Endothelial cell (in vitro differentiated cells): ENCODE measurements around the gene IWS1. TPM values are rescaled to one million over a fixed set of nuclear protein-coding genes. Genes with fewer than 3 reads are reported as not detected.

ENCODE experiments used
- DNase-seq: peaks from one replicate; pipeline ENCODE4 v3.0.0; 2021; ENCODE audit warnings: low spot score
- H3K27ac Mint-ChIP-seq: one replicate; pipeline ENCODE4 v1.8.0; 2021; ENCODE audit warnings: mixed read lengths, inconsistent platforms; ENCODE audit not compliant: unreplicated experiment
- H3K27me3 Mint-ChIP-seq: one replicate; pipeline ENCODE4 v1.8.0; 2021; ENCODE audit warnings: mild to moderate bottlenecking, moderate library complexity, mixed read lengths, inconsistent platforms; ENCODE audit not compliant: unreplicated experiment
- H3K36me3 Mint-ChIP-seq: one replicate; pipeline ENCODE4 v1.8.0; 2021; ENCODE audit warnings: mild to moderate bottlenecking, low read depth, mixed read lengths, inconsistent platforms; ENCODE audit not compliant: unreplicated experiment
- H3K4me1 Mint-ChIP-seq: one replicate; pipeline ENCODE4 v1.8.0; 2021; ENCODE audit warnings: mild to moderate bottlenecking, mixed read lengths, inconsistent platforms; ENCODE audit not compliant: unreplicated experiment
- H3K4me3 Mint-ChIP-seq: one replicate; pipeline ENCODE4 v1.8.0; 2021; ENCODE audit warnings: mild to moderate bottlenecking, mixed read lengths, inconsistent platforms; ENCODE audit not compliant: unreplicated experiment
- H3K9me3 Mint-ChIP-seq: one replicate; pipeline ENCODE4 v1.8.0; 2021; ENCODE audit warnings: mixed read lengths, inconsistent platforms; ENCODE audit not compliant: unreplicated experiment
- CTCF ChIP-seq: fragments of 200-600 bp; sonication (generic); IDR thresholded peaks from one replicate; pipeline ENCODE4 v1.5.0; 2021; ENCODE audit warnings: antibody characterized with exemption; ENCODE audit not compliant: unreplicated experiment
- total RNA-seq: library from RNA; stranded (reverse); fragmentation: NEBNext Ultra II Directional; extraction: Animal tissue kit (Norgen Biotek cat#: 25700); gene quantifications from one replicate; pipeline ENCODE4 v1.2.1, GENCODE V29; 2021; ENCODE audit not compliant: unreplicated experiment

The IWS1 gene
- total RNA-seq, 1 donor from 2014 or later: 50.5 TPM

GRCh38 chr2:127498386-127498785, 27.9 kb downstream of the IWS1 start:
- TF ChIP-seq CTCF: no peak
- Mint-ChIP-seq H3K4me1 (no peaks in the 10 kb centered on the region), H3K27me3 (peaks cover 2% of the 10 kb centered on the region), H3K4me3 (no peak overlapping the region), H3K9me3 (no peaks in the 10 kb centered on the region), H3K27ac (no peak overlapping the region), H3K36me3 (peaks cover 35% of the 10 kb centered on the region)
- no peak for DNase-seq

- Mint-ChIP-seq H3K4me3 (no peak overlapping the region), H3K9me3 (no peaks in the 10 kb centered on the region), H3K27me3 (peaks cover 3% of the 10 kb centered on the region), H3K27ac (no peak overlapping the region), H3K4me1 (no peaks in the 10 kb centered on the region), H3K36me3 (peaks cover 43% of the 10 kb centered on the region)
- no peak for TF ChIP-seq CTCF
- no peak for DNase-seq
These were observed 36.0 kb downstream of the IWS1 start for GRCh38 chr2:127490283-127490682.

- peaks cover 45% of the 10 kb centered on the region for H3K36me3 Mint-ChIP-seq
- H3K9me3 Mint-ChIP-seq: no peaks in the 10 kb centered on the region
- peak overlapping the region; percentile 84 for H3K4me3 Mint-ChIP-seq
- TF ChIP-seq CTCF: no peak
- H3K27me3 Mint-ChIP-seq: peaks cover 1% of the 10 kb centered on the region
- no peak for DNase-seq
- peak overlapping the region; percentile 32 for H3K27ac Mint-ChIP-seq
- H3K4me1 Mint-ChIP-seq: no peaks in the 10 kb centered on the region
These were observed 39.8 kb downstream of the IWS1 start for GRCh38 chr2:127486247-127487058.

- peaks cover 1% of the 10 kb centered on the region for H3K4me1 Mint-ChIP-seq
- no peak overlapping the region for H3K27ac Mint-ChIP-seq
- peaks cover 45% of the 10 kb centered on the region for H3K36me3 Mint-ChIP-seq
- no peak for DNase-seq
- TF ChIP-seq CTCF: no peak
- H3K4me3 Mint-ChIP-seq: no peak overlapping the region
- H3K9me3 Mint-ChIP-seq: no peaks in the 10 kb centered on the region
- peaks cover 1% of the 10 kb centered on the region for H3K27me3 Mint-ChIP-seq
These were observed 40.6 kb downstream of the IWS1 start for GRCh38 chr2:127485694-127486071.

- H3K4me1 Mint-ChIP-seq: peaks cover 2% of the 10 kb centered on the region
- H3K36me3 Mint-ChIP-seq: peaks cover 46% of the 10 kb centered on the region
These were observed 41.1 kb downstream of the IWS1 start for GRCh38 chr2:127485051-127485693.

More at GRCh38 chr2:127485051-127485693, 41.1 kb downstream of the IWS1 start:
- H3K27ac Mint-ChIP-seq: no peak overlapping the region
- peaks cover 1% of the 10 kb centered on the region for H3K27me3 Mint-ChIP-seq
- no peak for TF ChIP-seq CTCF
- H3K4me3 Mint-ChIP-seq: no peak overlapping the region
- DNase-seq: no peak
- H3K9me3 Mint-ChIP-seq: no peaks in the 10 kb centered on the region
